HepG2 (cell line): Measurements from ENCODE around the gene NPBWR2. TPM values are rescaled to one million over a fixed set of nuclear protein-coding genes. Genes with fewer than 3 reads are reported as not detected.

Experiments used
- ATF1 ChIP-seq: IDR thresholded peaks from 2 replicates; pipeline ENCODE4 v1.6.1; 2016; ENCODE audit warnings: mild to moderate bottlenecking, control low read depth
- ATF2 ChIP-seq: sonication (generic); formaldehyde crosslinking; IDR thresholded peaks from 2 replicates; pipeline ENCODE4 v1.4.0; 2020; ENCODE audit warnings: missing genetic modification reagents
- CHCHD3 ChIP-seq: sonication (generic); formaldehyde crosslinking; IDR thresholded peaks from 2 replicates; pipeline ENCODE4 v1.8.0; 2022; ENCODE audit warnings: mild to moderate bottlenecking, missing genetic modification reagents, moderate library complexity
- FUBP1 ChIP-seq: sonication (generic); formaldehyde crosslinking; IDR thresholded peaks from 2 replicates; pipeline ENCODE4 v1.5.1; 2020; ENCODE audit warnings: missing genetic modification reagents, mild to moderate bottlenecking, borderline replicate concordance
- GPN1 ChIP-seq: sonication (generic); formaldehyde crosslinking; IDR thresholded peaks from 2 replicates; pipeline ENCODE4 v1.5.1; 2020; ENCODE audit warnings: missing genetic modification reagents, borderline replicate concordance
- HIC2 ChIP-seq: sonication (generic); formaldehyde crosslinking; IDR thresholded peaks from 2 replicates; pipeline ENCODE4 v1.9.0; 2022; ENCODE audit warnings: low read depth, missing genetic modification reagents
- IRF1 ChIP-seq: sonication (generic); formaldehyde crosslinking; IDR thresholded peaks from 2 replicates; pipeline ENCODE4 v1.4.0; 2020; ENCODE audit warnings: low read depth, mild to moderate bottlenecking, missing genetic modification reagents
- KLF16 ChIP-seq, 2 experiments: sonication (generic) in 1 of 2; formaldehyde crosslinking in 1 of 2; IDR thresholded peaks; 2 replicates each; pipeline versions ENCODE4 v1.6.1 to v1.8.0; 2016 to 2023; ENCODE audit warnings: missing genetic modification reagents in 2 of 2, missing compliant biosample characterization in 1 of 2
- MIER3 ChIP-seq: IDR thresholded peaks from 2 replicates; pipeline ENCODE4 v1.6.1; 2016; ENCODE audit warnings: missing compliant biosample characterization, borderline replicate concordance
- ZBTB33 ChIP-seq: sonication (generic); formaldehyde crosslinking; IDR thresholded peaks from 2 replicates; pipeline ENCODE4 v1.4.0; 2020; ENCODE audit warnings: missing genetic modification reagents
- ZFP90 ChIP-seq: sonication (generic); formaldehyde crosslinking; IDR thresholded peaks from 2 replicates; pipeline ENCODE4 v1.8.0; 2022; ENCODE audit warnings: missing genetic modification reagents, mild to moderate bottlenecking, inconsistent platforms, borderline replicate concordance
- ZNF124 ChIP-seq: sonication (generic); formaldehyde crosslinking; IDR thresholded peaks from 2 replicates; pipeline ENCODE4 v1.4.0; 2020; ENCODE audit warnings: missing genetic modification reagents
- ZNF251 ChIP-seq: sonication (generic); formaldehyde crosslinking; IDR thresholded peaks from 2 replicates; pipeline ENCODE4 v1.9.0; 2021; ENCODE audit warnings: mild to moderate bottlenecking, missing genetic modification reagents
- ZNF292 ChIP-seq: sonication (generic); formaldehyde crosslinking; IDR thresholded peaks from 2 replicates; pipeline ENCODE4 v1.8.1; 2022; ENCODE audit warnings: mild to moderate bottlenecking, low read depth, missing genetic modification reagents, borderline replicate concordance
- ZNF550 ChIP-seq: sonication (generic); formaldehyde crosslinking; IDR thresholded peaks from 2 replicates; pipeline ENCODE4 v1.4.0; 2020; ENCODE audit warnings: mild to moderate bottlenecking, missing genetic modification reagents, borderline replicate concordance
- ZNF552 ChIP-seq: sonication (generic); formaldehyde crosslinking; IDR thresholded peaks from 2 replicates; pipeline ENCODE4 v1.9.0; 2022; ENCODE audit warnings: missing genetic modification reagents, mild to moderate bottlenecking, borderline replicate concordance
- polyA plus RNA-seq, 8 experiments: library from polyadenylated mRNA; depleted of rRNA in 3 of 8; stranded (reverse) in 7 of 8; unstranded in 1 of 8; fragments of >200 nt; fragmentation: Illumina TruSeq in 4 of 8; extraction: Trizol in 4 of 8; gene quantifications; 2 replicates each; pipeline versions ENCODE4 v1.2.1 to v1.2.3, GENCODE V29; 2011 to 2016; ENCODE audit warnings: low read depth in 4 of 8, missing spikeins in 1 of 8, mixed read lengths in 1 of 8; ENCODE audit not compliant: insufficient read depth in 1 of 8
- total RNA-seq, 5 experiments: library from RNA; depleted of rRNA; stranded (reverse); fragments of >200 nt; fragmentation: Illumina TruSeq; extraction: Trizol; gene quantifications; 2 replicates each; pipeline ENCODE4 v1.2.3, GENCODE V29; 2016; ENCODE audit warnings: low read depth in 1 of 5
- TF ChIP-seq, protein P1 (sequence below): sonication (generic); formaldehyde crosslinking; IDR thresholded peaks from 2 replicates; pipeline ENCODE4 v1.5.1; 2020; ENCODE audit warnings: missing genetic modification reagents, mild to moderate bottlenecking, borderline replicate concordance

The NPBWR2 gene
- total and polyA plus RNA-seq, 2 of the 13 experiments (the other 11 are each of a cell fraction or from before 2014, with no cell fraction given): not detected

- TF ChIP-seq FUBP1 (CRISPR knock-in tag) (0 out of 2 replicates have a peak, but pooled peaks have one; percentile 94), CHCHD3 (no peak; the same call in 1 of the 2 replicates), ZNF550 (CRISPR knock-in tag) (peak; percentile 74), ZNF251 (CRISPR knock-in tag) (peak; percentile 92; the same call in 1 of the 2 replicates), MIER3 (CRISPR knock-in tag) (peak; percentile 42; the same call in 1 of the 2 replicates), ATF2 (CRISPR knock-in tag) (no peak), ZNF292 (CRISPR knock-in tag) (no peak), ATF1 (CRISPR knock-in tag) (no peak), ZBTB33 (CRISPR knock-in tag) (no peak), ZNF124 (CRISPR knock-in tag) (peak; percentile 46), GPN1 (CRISPR knock-in tag) (no peak), ZNF552 (CRISPR knock-in tag) (peak; percentile 90; the same call in 1 of the 2 replicates), IRF1 (peak; percentile 77; the same call in 1 of the 2 replicates), KLF16 (CRISPR knock-in tag; IDR thresholded peaks at IDR 0.05) (no peak), HIC2 (CRISPR knock-in tag) (no peak), ZFP90 (no peak)
- TF ChIP-seq, protein P1, sequence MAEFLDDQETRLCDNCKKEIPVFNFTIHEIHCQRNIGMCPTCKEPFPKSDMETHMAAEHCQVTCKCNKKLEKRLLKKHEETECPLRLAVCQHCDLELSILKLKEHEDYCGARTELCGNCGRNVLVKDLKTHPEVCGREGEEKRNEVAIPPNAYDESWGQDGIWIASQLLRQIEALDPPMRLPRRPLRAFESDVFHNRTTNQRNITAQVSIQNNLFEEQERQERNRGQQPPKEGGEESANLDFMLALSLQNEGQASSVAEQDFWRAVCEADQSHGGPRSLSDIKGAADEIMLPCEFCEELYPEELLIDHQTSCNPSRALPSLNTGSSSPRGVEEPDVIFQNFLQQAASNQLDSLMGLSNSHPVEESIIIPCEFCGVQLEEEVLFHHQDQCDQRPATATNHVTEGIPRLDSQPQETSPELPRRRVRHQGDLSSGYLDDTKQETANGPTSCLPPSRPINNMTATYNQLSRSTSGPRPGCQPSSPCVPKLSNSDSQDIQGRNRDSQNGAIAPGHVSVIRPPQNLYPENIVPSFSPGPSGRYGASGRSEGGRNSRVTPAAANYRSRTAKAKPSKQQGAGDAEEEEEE (CRISPR knock-in tag): peak; percentile 51; the same call in 1 of the 2 replicates
Observed at GRCh38 chr20:64065062-64065973, 42.0 kb downstream of the NPBWR2 start (continued).
